GM04504 (cell line): ENCODE data around the gene KLHL33.
"Not testable (repeated sequence)": the region's sequence is repeated elsewhere in the genome, so short reads cannot be mapped to it uniquely, and the experiment has no call there.

Experiments
- DNase-seq: peaks from one replicate; pipeline ENCODE4 v3.0.0-alpha.2; 2012; ENCODE audit warnings: low read depth

The KLHL33 gene

GRCh38 chr14:20446889-20447288 lies 10.9 kb upstream of the KLHL33 start:
- DNase-seq, result no peak

GRCh38 chr14:20443650-20444049 lies 7.7 kb upstream of the KLHL33 start:
- DNase-seq, result not testable (repeated sequence)

GRCh38 chr14:20441461-20441860 lies 5.5 kb upstream of the KLHL33 start:
- no peak for DNase-seq

- no peak for DNase-seq
Observed at GRCh38 chr14:20440882-20441281, 4.9 kb upstream of the KLHL33 start.

- DNase-seq, result no peak
Observed at GRCh38 chr14:20440465-20440864, 4.5 kb upstream of the KLHL33 start.

GRCh38 chr14:20438664-20439063 lies 2.7 kb upstream of the KLHL33 start:
- no peak for DNase-seq

GRCh38 chr14:20436363-20436755 lies 393 bp upstream of the KLHL33 start:
- DNase-seq, result no peak

- no peak for DNase-seq
Observed at GRCh38 chr14:20434701-20435581, 1.0 kb downstream of the KLHL33 start.

GRCh38 chr14:20429801-20430669 lies 5.9 kb downstream of the KLHL33 start:
- no peak for DNase-seq

GRCh38 chr14:20428802-20429201 lies 7.2 kb downstream of the KLHL33 start:
- no peak for DNase-seq

GRCh38 chr14:20428010-20428365 lies 8.0 kb downstream of the KLHL33 start:
- no peak for DNase-seq

GRCh38 chr14:20427231-20428009 lies 8.5 kb downstream of the KLHL33 start:
- DNase-seq, result no peak

- no peak for DNase-seq
Observed at GRCh38 chr14:20424851-20425250, 11.1 kb downstream of the KLHL33 start.

- no peak for DNase-seq
Observed at GRCh38 chr14:20422886-20423285, 13.1 kb downstream of the KLHL33 start.

- DNase-seq, result no peak
Observed at GRCh38 chr14:20421267-20421666, 14.7 kb downstream of the KLHL33 start.

- DNase-seq, result no peak
Observed at GRCh38 chr14:20419419-20419818, 16.5 kb downstream of the KLHL33 start.

- DNase-seq, result no peak
Observed at GRCh38 chr14:20418501-20418909, 17.5 kb downstream of the KLHL33 start.

GRCh38 chr14:20417250-20418186 lies 18.4 kb downstream of the KLHL33 start:
- DNase-seq, result no peak

- DNase-seq, result no peak
Observed at GRCh38 chr14:20416223-20416622, 19.7 kb downstream of the KLHL33 start.

- peak; percentile 30 for DNase-seq
Observed at GRCh38 chr14:20415782-20416206, 20.2 kb downstream of the KLHL33 start.

GRCh38 chr14:20413744-20414082 lies 22.3 kb downstream of the KLHL33 start:
- no peak for DNase-seq
